PFSK-1 (cell line): Measurements from ENCODE around the gene RAP1GAP.

ENCODE experiments used
- FOXP2 ChIP-seq: optimal IDR thresholded peaks from 2 replicates; pipeline ENCODE3; 2011; ENCODE audit warnings: borderline replicate concordance, control low read depth, inconsistent platforms; ENCODE audit not compliant: insufficient read depth; ENCODE audit errors: extremely low read length, extremely low read depth
- POLR2AphosphoS5 ChIP-seq: IDR thresholded peaks from 2 replicates; pipeline ENCODE4 v1.6.1; 2012; ENCODE audit warnings: low read depth, mild to moderate bottlenecking, control low read depth, low read length, moderate library complexity

GRCh38 chr1:21670059-21670881 lies 1.1 kb upstream of the RAP1GAP start:
- TF ChIP-seq FOXP2 (no peak), POLR2AphosphoS5 (no peak)
